Stimulated activated CD4-positive, alpha-beta T cell treated with anti-CD3 and anti-CD28 coated beads, Interleukin-4, amount 100 ng/mL, for 1 hour (primary cell): ENCODE data around the gene CHST5.
"Not testable (repeated sequence)": the region's sequence is repeated elsewhere in the genome, so short reads cannot be mapped to it uniquely, and the experiment has no call there.

Experiments
- DNase-seq: peaks from one replicate; pipeline ENCODE4 v3.0.0-alpha.2; 2020

Gene CHST5

DNA sequence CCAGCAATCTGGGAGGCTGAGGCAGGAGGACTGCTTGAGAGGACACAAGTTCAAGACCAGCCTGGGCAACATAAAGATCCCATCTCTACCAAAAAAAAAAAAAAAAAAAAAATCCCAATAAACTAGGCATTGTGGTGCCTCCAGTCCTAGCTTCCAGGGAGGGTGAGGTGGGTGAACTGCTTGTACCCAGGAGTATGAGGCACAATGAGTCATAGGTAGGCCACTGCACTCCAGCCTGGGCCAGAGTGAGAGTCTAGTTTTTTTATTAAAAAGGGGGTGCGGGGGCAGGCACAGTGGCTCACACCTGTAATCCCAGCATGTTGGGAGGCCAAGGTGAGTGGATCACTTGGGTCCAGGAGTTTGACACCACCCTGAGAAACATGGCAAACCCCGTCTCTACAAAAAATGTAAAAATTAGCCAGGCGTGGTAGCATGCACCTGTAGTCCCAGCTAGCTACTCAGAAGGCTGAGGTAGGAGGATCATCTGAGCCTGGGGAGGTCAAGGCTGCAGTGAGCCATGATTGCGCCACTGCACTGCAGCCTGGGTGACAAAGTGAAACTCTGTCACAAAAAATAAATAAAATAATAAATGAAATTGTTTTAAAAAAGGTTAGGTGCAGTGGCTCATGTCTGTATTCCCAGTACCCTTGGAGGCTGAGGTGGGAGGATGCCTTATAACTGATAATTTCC, 32.8 kb downstream of the CHST5 start:
- no peak for DNase-seq

GRCh38 chr16:75501820-75502219, 34.1 kb downstream of the CHST5 start:
- not testable (repeated sequence) for DNase-seq

- DNase-seq = no peak
These were observed 34.5 kb downstream of the CHST5 start for GRCh38 chr16:75501359-75501758.

GRCh38 chr16:75498605-75499322, 37.1 kb downstream of the CHST5 start:
- not testable (repeated sequence) for DNase-seq

DNA sequence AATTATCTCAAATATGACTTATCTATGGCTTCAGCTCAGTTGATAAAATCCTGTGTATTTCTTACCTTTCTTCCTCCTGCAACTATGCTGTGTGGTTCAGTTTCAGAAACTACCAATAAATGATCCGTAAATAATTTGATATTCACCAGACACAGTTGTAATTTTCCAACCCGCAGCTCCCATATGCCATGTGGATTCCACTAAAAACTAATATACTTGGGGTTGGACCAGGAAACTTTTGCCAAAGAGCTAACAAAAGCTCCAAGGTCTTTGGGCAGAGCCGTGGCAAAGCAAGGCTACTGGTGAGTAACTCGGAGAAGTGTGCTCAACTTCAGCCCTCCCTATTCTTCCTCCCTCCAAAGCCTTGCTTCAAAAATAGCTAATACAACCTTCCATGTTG, 38.4 kb downstream of the CHST5 start:
- DNase-seq = no peak

- peak; percentile 21 for DNase-seq
These were observed 40.7 kb downstream of the CHST5 start, which contains the start of gene CHST6 for GRCh38 chr16:75495076-75495674. Gene CHST6, minus strand, starts transcription at chr16:75495441. Its CDS starts 15,613 bp downstream, at chr16:75479828.

- DNase-seq = no peak
These were observed 41.2 kb downstream of the CHST5 start for GRCh38 chr16:75494661-75495075.

DNA sequence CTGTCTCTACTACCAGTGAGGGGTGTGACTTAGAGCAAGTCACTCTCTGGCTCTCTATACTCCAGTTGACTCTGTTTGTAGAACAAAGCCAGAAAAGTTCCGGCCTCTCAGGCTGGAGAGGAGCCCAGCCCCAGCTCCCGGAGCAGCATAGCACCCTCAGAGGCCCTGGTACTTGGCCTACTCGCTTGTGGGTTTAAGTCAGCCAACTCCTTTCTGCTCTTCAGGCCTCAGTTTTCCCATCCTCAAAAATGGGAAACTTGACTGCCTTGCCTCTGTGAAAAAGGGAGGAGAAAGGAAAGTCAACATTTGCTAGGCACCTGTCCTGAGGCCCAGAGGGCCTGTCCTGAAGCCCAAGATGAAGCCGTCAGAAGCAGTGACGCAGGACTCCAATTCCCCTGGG, 41.7 kb downstream of the CHST5 start:
- DNase-seq = no peak

DNA sequence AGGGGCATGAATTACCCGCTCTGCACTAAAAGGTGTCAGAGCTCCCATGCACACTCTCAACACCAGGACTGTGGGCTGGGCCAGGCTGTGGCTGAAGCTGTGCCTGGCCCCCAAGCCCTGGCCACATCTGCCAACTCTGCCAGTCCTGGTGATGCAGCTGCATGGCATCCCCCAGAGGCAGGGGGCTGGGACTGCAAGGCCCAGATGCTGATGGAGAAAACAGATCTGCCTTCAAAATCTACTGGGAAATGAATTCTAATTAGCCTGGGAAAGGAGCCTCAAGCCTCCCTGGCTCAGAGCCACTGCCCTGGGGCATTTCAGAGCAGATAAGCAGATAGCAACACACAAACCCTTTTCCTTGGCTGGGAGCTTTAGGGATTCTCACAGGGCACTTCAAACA, 44.0 kb downstream of the CHST5 start:
- no peak for DNase-seq

DNA sequence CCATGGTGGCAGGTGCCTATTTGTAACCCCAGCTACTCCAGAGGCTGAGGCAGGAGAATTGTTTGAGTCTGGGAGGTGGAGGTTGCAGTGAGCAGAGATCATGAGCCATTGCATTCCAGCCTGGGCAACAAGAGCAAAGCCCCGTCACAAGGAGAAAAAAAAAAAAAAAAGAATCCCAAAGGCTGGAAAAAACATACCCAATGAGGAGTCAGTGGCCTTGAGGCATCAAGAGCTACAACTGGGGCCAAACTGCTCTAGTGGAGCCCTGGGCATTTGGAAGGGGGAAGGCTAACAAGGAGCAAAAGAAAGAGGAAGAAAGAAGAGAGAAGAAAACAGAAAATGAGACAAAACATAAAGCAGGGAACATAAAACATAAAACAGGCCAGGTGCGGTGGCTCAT, 47.6 kb downstream of the CHST5 start:
- DNase-seq = no peak

DNA sequence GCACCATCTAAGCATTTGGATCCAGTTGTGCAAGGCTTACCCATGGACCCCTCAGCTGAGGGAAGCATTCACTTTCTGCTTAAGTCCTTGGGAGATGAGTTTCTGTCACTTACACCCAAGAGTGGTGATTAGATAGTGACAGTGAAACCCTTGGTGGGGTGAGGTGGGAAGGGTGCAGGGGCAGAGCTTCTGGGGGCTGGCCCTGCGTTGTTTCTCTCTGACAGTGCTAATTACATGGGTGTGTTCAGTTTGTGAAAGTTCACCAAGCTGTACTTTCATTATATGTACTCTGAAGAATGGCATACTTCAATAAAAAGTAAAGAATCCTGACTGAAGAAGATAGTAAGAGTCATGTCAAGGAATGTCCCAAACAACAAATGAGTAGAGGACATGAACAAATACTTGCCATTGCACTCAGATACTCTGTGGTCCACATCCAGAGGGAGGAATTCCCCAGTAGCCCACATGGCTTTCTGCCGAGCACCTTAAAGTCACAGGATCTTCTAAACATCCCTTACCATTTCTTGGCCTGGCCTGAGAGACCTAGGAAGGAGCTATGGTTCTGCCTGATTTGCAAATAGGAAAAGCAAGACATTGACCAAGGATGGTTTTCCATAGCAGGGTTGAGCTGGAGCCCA, 49.1 kb downstream of the CHST5 start:
- no peak for DNase-seq

GRCh38 chr16:75486014-75486675, 49.8 kb downstream of the CHST5 start:
- no peak for DNase-seq

- no peak for DNase-seq
These were observed 50.5 kb downstream of the CHST5 start for GRCh38 chr16:75485230-75486013.

GRCh38 chr16:75483222-75483621, 52.7 kb downstream of the CHST5 start:
- no peak for DNase-seq

DNA sequence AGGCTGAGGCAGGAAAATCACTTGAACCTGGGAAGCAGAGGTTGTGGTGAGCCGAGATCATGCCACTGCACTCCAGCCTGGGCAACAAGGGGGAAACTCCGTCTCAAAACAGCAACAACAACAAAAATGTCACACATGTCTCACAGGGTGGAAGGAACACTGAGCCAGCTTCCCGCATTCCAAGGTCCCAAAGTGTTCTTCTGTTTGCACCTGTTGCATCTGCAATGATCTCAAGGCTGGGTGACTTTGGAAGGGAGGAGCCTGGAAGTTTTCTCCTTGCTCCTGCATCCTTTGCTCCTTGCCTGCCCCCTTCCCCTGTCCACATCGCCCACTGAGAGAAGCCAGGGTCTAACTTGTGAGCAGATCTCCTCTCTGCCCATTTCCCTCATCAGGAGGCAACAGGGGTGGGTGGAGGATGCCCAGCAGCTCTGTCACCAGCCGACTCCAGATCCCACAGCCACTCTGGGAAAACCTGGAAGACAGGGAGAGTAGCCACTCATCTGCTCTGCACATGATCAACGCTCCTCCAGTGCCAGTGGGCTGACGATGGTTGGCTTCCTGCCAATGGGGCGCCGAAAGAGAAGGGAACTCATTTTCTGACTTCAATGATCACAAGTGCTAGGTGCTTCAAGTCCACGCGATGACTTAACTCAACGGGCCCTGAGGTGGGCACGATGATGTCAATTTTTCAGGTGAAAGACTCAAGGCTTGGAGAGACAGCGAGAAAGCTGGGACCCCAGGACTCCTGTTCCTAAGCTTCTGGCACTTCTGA, 53.3 kb downstream of the CHST5 start:
- no peak for DNase-seq

GRCh38 chr16:75481475-75481874, 54.4 kb downstream of the CHST5 start:
- DNase-seq = no peak

- DNase-seq = no peak
These were observed 56.4 kb downstream of the CHST5 start for GRCh38 chr16:75479421-75479990.
